Activated naive CD8-positive, alpha-beta T cell (primary cell): ENCODE measurements around the gene CEL.
"Not testable (repeated sequence)": the region's sequence is repeated elsewhere in the genome, so short reads cannot be mapped to it uniquely, and the experiment has no call there.

Source experiments
- H3K27ac Mint-ChIP-seq: one replicate; pipeline ENCODE4 v1.8.0; 2021; ENCODE audit warnings: mixed read lengths
- H3K27me3 Mint-ChIP-seq: one replicate; pipeline ENCODE4 v1.8.0; 2021; ENCODE audit warnings: mixed read lengths
- H3K36me3 Mint-ChIP-seq: one replicate; pipeline ENCODE4 v1.8.0; 2021; ENCODE audit warnings: mixed read lengths
- H3K4me1 Mint-ChIP-seq: one replicate; pipeline ENCODE4 v1.8.0; 2021; ENCODE audit warnings: low read depth, mixed read lengths
- H3K4me3 Mint-ChIP-seq: one replicate; pipeline ENCODE4 v1.8.0; 2021; ENCODE audit warnings: mild to moderate bottlenecking, mixed read lengths
- H3K9me3 Mint-ChIP-seq: one replicate; pipeline ENCODE4 v1.8.0; 2021; ENCODE audit warnings: low read depth, mixed read lengths

The CEL gene

GRCh38 chr9:133061764-133062145 is at the start of gene CEL:
Gene CEL, plus strand, starts transcription at chr9:133061981. Its CDS starts 22 bp downstream, at chr9:133062003.
- H3K9me3 Mint-ChIP-seq, H3K4me3 Mint-ChIP-seq, H3K27me3 Mint-ChIP-seq, H3K36me3 Mint-ChIP-seq: not testable (repeated sequence)
- Mint-ChIP-seq H3K4me1 (peaks cover 31% of the 10 kb centered on the region), H3K27ac (peak within 1 kb of the TSS; percentile 54)

GRCh38 chr9:133014696-133015095 is 47.1 kb upstream of the CEL start:
- Mint-ChIP-seq H3K9me3 (peaks cover 9% of the 10 kb centered on the region), H3K27ac (no peak overlapping the region), H3K36me3 (peaks cover 4% of the 10 kb centered on the region), H3K27me3 (peaks cover 12% of the 10 kb centered on the region), H3K4me3 (no peak overlapping the region), H3K4me1 (no peaks in the 10 kb centered on the region)

- Mint-ChIP-seq H3K27me3 (no peaks in the 10 kb centered on the region), H3K4me3 (no peak overlapping the region), H3K36me3 (no peaks in the 10 kb centered on the region), H3K27ac (no peak overlapping the region), H3K9me3 (no peaks in the 10 kb centered on the region), H3K4me1 (peaks cover 9% of the 10 kb centered on the region)
These were observed 38.5 kb upstream of the CEL start for GRCh38 chr9:133023117-133023890.

GRCh38 chr9:133026426-133026825 is 35.4 kb upstream of the CEL start:
- no peak overlapping the region for H3K27ac Mint-ChIP-seq
- H3K9me3 Mint-ChIP-seq = no peaks in the 10 kb centered on the region
- no peaks in the 10 kb centered on the region for H3K36me3 Mint-ChIP-seq
- H3K4me1 Mint-ChIP-seq = peaks cover 25% of the 10 kb centered on the region
- no peak overlapping the region for H3K4me3 Mint-ChIP-seq
- H3K27me3 Mint-ChIP-seq = no peaks in the 10 kb centered on the region

- H3K27me3 Mint-ChIP-seq = no peaks in the 10 kb centered on the region
- peaks cover 30% of the 10 kb centered on the region for H3K4me1 Mint-ChIP-seq
- H3K4me3 Mint-ChIP-seq = no peak overlapping the region
- no peak overlapping the region for H3K27ac Mint-ChIP-seq
- no peaks in the 10 kb centered on the region for H3K9me3 Mint-ChIP-seq
- no peaks in the 10 kb centered on the region for H3K36me3 Mint-ChIP-seq
These were observed 34.6 kb upstream of the CEL start for GRCh38 chr9:133027134-133027533.

GRCh38 chr9:133028221-133028620 is 33.6 kb upstream of the CEL start:
- no peaks in the 10 kb centered on the region for H3K36me3 Mint-ChIP-seq
- H3K27me3 Mint-ChIP-seq = no peaks in the 10 kb centered on the region
- peak overlapping the region; percentile 97 for H3K4me3 Mint-ChIP-seq
- peak overlapping the region; percentile 47 for H3K27ac Mint-ChIP-seq
- H3K9me3 Mint-ChIP-seq = no peaks in the 10 kb centered on the region
- peaks cover 35% of the 10 kb centered on the region for H3K4me1 Mint-ChIP-seq

- Mint-ChIP-seq H3K27me3 (no peaks in the 10 kb centered on the region), H3K36me3 (no peaks in the 10 kb centered on the region), H3K27ac (peak overlapping the region; percentile 100), H3K4me3 (peak overlapping the region; percentile 97), H3K9me3 (no peaks in the 10 kb centered on the region), H3K4me1 (peaks cover 48% of the 10 kb centered on the region)
These were observed 31.8 kb upstream of the CEL start for GRCh38 chr9:133029994-133030316.

GRCh38 chr9:133030317-133031129 is 31.3 kb upstream of the CEL start, which contains the start of gene GTF3C5:
Gene GTF3C5, plus strand, starts transcription at chr9:133030997. Its CDS starts 15 bp downstream, at chr9:133031012.
- Mint-ChIP-seq H3K27ac (peak within 1 kb of the TSS; percentile 100), H3K9me3 (no peaks in the 10 kb centered on the region), H3K36me3 (no peaks in the 10 kb centered on the region), H3K27me3 (no peaks in the 10 kb centered on the region), H3K4me1 (peaks cover 49% of the 10 kb centered on the region), H3K4me3 (peak within 1 kb of the TSS; percentile 97)

GRCh38 chr9:133031130-133031422 is 30.7 kb upstream of the CEL start:
- no peaks in the 10 kb centered on the region for H3K36me3 Mint-ChIP-seq
- H3K9me3 Mint-ChIP-seq = no peaks in the 10 kb centered on the region
- no peaks in the 10 kb centered on the region for H3K27me3 Mint-ChIP-seq
- H3K4me3 Mint-ChIP-seq = peak overlapping the region; percentile 97
- H3K27ac Mint-ChIP-seq = peak overlapping the region; percentile 100
- peaks cover 53% of the 10 kb centered on the region for H3K4me1 Mint-ChIP-seq

GRCh38 chr9:133031496-133031911 is 30.3 kb upstream of the CEL start:
- peak overlapping the region; percentile 100 for H3K27ac Mint-ChIP-seq
- H3K36me3 Mint-ChIP-seq = no peaks in the 10 kb centered on the region
- peaks cover 53% of the 10 kb centered on the region for H3K4me1 Mint-ChIP-seq
- peak overlapping the region; percentile 97 for H3K4me3 Mint-ChIP-seq
- no peaks in the 10 kb centered on the region for H3K9me3 Mint-ChIP-seq
- H3K27me3 Mint-ChIP-seq = no peaks in the 10 kb centered on the region

- Mint-ChIP-seq H3K4me1 (peaks cover 53% of the 10 kb centered on the region), H3K27me3 (no peaks in the 10 kb centered on the region), H3K4me3 (peak overlapping the region; percentile 97), H3K27ac (peak overlapping the region; percentile 100), H3K36me3 (no peaks in the 10 kb centered on the region), H3K9me3 (no peaks in the 10 kb centered on the region)
These were observed 29.6 kb upstream of the CEL start for GRCh38 chr9:133032171-133032570.

GRCh38 chr9:133035669-133036068 is 26.1 kb upstream of the CEL start:
- Mint-ChIP-seq H3K4me3 (no peak overlapping the region), H3K27ac (no peak overlapping the region), H3K4me1 (peaks cover 44% of the 10 kb centered on the region), H3K9me3 (no peaks in the 10 kb centered on the region), H3K36me3 (no peaks in the 10 kb centered on the region), H3K27me3 (no peaks in the 10 kb centered on the region)

GRCh38 chr9:133037775-133038515 is 23.8 kb upstream of the CEL start:
- peaks cover 27% of the 10 kb centered on the region for H3K4me1 Mint-ChIP-seq
- no peaks in the 10 kb centered on the region for H3K27me3 Mint-ChIP-seq
- H3K9me3 Mint-ChIP-seq = no peaks in the 10 kb centered on the region
- H3K36me3 Mint-ChIP-seq = peaks cover 2% of the 10 kb centered on the region
- H3K4me3 Mint-ChIP-seq = no peak overlapping the region
- no peak overlapping the region for H3K27ac Mint-ChIP-seq

- not testable (repeated sequence) for H3K27me3 Mint-ChIP-seq, H3K36me3 Mint-ChIP-seq, H3K4me3 Mint-ChIP-seq
These were observed 20.8 kb upstream of the CEL start for GRCh38 chr9:133040892-133041479.

GRCh38 chr9:133041958-133042357 is 19.8 kb upstream of the CEL start:
- H3K4me3 Mint-ChIP-seq = no peak overlapping the region
- peaks cover 14% of the 10 kb centered on the region for H3K4me1 Mint-ChIP-seq
- no peak overlapping the region for H3K27ac Mint-ChIP-seq
- no peaks in the 10 kb centered on the region for H3K27me3 Mint-ChIP-seq
- peaks cover 2% of the 10 kb centered on the region for H3K36me3 Mint-ChIP-seq
- H3K9me3 Mint-ChIP-seq = no peaks in the 10 kb centered on the region

More at GRCh38 chr9:133040892-133041479, 20.8 kb upstream of the CEL start:
- H3K9me3 Mint-ChIP-seq, H3K27ac Mint-ChIP-seq: not testable (repeated sequence)
- peaks cover 14% of the 10 kb centered on the region for H3K4me1 Mint-ChIP-seq
